T1000 (cell line): ENCODE measurements around the gene ACER3.
"Not testable (repeated sequence)": the region's sequence is repeated elsewhere in the genome, so short reads cannot be mapped to it uniquely, and the experiment has no call there.

Experiments used
- DNase-seq: peaks from one replicate; lab custom pipeline; 2025; ENCODE audit warnings: mixed read lengths; lab: John Stamatoyannopoulos, UW

The ACER3 gene

DNA sequence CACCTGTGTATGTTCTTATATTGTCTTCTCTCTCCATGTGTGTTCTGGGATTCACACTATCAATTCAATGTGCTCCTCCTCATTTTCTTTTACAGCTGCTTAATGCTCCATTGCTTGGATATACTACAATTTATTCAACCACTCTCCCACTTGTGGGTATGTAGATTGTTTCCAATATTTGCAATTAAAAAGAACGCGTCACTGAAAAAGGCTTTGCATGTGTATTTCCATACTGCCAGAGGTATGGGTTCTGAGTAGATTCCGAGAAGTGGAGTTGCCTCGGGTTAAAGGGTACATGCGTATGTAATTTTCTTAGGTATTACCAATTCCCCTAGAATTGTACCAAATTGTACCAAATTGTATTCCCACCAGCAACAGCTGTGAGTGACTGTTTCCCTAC, 199.1 kb downstream of the ACER3 start:
- DNase-seq = no peak

DNA sequence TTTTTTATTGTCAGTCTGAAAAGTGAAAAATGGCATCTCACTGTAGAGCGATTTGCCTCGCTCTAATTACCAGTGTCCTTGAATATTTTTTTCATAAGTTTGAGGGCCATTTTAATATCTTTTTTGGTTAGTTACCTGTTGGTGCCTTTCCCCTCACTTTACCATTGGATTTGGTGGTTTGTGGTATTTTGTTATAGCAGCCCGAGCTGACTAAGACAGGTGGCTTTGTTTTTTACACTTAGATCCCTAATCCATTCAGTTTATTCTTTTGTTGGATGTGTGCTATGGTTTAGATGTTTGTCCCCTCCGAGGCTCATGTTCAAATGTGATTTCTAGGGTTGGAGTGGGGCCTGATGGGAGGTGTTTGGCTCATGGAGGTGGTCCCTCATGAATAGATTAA, 199.5 kb downstream of the ACER3 start:
- no peak for DNase-seq

DNA sequence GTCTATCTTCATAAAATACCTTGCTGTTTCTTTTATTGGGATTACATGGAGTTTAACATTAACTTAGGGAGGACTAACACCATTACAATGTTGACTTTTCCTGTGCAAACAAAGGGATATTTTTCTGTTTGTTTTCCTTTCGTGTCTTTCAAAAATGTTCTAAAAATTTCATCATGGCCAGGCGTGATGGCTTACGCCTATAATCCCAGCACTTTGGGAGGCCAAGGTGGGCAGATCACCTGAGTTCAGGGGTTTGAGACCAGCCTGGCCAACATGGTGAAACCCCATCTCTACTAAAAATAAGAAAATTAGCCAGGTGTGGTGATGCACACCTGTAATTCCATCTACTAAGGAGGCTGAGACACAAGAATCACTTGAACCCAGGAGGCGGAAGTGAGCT, 200.5 kb downstream of the ACER3 start:
- DNase-seq = not testable (repeated sequence)

DNA sequence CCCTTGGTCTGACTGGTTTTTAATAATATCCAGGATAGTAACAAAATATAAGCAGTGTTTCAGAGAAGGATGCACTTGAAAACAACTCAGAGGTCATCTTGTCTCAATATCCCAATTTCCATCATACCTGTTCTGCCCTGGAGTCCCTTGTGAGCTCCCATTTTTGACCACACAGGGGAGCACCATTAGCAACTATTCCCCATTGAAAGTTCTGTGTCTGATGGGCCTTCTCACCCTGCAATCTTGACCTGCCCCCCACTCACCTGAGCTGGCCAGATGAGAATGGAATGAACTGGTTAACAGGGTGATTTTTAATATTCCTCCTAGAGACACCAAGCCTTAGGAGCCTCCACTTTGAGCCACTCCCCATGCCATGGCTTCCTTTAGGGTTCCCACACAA, 202.2 kb downstream of the ACER3 start:
- DNase-seq = no peak

DNA sequence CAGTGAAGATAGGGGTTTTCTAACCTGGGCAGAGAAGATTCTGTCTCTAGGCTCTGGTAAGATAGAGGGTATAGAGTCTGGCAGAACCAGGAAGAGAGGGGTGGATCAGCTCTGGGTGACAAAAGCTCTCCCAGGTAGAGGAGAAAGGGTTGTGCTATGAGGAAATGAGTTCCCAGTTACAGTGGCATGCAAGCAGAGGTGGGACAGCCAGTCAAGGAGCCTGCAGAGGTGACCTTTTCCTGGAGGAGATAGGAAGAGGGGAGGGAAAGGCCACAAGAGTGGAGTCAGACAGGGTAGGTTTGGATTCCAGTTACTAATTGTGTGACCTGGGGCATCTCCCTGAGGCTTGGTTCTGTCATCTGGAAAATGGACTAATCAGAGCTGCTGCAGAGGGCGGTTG, 202.7 kb downstream of the ACER3 start:
- no peak for DNase-seq

DNA sequence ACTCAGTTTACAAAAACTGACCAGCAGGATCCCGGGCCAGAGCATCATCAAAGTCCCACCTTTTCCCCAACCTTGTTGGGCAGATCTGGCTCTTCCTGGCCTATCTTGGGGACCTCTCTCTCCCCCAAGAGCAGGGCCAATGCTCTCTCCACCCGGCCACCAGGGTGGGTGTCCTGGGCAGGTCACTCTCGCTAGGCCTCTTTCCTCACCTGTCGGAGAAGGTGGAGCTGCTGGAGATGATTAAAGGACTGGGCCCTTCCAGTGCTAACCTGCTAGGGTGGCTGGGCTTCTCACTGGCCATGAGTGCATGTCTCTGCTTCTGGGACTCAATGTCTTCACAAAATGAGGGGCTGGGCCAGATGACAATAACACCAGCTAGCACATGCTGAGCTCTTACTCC, 203.1 kb downstream of the ACER3 start:
- DNase-seq = no peak

DNA sequence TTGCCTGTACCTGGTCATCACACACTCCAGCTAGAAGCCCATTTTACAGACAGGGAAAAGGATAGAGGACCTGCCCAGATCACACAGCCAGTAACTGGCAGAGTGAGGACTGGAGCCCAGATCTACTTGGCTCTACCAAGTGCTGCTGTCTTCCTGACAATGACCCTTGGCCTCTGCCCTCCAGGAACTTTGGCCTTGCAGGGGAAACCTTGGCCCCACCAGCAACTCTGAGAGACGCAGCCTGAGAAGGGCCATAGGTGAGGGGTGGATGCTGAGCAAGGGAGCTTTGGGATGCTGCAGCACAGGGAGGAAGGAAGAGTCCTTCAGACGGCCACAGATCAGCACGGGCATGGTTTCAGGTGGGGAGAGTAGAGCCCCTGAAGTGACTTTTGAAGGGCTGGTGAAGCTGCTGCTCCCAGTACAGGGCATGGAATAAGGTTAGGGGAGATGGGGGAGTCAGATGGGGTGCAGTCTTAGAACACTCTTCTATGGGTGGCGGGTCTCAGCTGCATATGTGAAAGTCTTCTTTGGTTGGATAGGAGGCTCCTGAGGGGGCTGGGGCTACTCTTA, 204.0 kb downstream of the ACER3 start:
- no peak for DNase-seq

DNA sequence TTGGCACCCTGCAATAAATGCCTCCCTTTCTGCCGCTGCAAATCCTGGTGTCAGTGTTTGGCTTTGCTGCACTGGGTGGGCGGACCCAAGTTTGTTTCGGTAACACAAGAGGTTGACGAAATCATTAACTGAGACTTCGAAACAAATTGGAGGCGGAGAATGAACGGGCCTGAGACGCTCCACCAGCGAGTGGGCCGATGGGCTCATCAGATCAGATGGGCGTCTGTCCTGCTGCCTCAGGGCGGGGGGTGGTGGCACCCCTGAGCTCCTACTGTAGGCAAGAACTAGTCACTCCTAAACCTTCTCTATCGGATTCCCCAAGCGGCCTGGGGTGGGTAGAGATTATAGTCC, 205.1 kb downstream of the ACER3 start:
- no peak for DNase-seq

DNA sequence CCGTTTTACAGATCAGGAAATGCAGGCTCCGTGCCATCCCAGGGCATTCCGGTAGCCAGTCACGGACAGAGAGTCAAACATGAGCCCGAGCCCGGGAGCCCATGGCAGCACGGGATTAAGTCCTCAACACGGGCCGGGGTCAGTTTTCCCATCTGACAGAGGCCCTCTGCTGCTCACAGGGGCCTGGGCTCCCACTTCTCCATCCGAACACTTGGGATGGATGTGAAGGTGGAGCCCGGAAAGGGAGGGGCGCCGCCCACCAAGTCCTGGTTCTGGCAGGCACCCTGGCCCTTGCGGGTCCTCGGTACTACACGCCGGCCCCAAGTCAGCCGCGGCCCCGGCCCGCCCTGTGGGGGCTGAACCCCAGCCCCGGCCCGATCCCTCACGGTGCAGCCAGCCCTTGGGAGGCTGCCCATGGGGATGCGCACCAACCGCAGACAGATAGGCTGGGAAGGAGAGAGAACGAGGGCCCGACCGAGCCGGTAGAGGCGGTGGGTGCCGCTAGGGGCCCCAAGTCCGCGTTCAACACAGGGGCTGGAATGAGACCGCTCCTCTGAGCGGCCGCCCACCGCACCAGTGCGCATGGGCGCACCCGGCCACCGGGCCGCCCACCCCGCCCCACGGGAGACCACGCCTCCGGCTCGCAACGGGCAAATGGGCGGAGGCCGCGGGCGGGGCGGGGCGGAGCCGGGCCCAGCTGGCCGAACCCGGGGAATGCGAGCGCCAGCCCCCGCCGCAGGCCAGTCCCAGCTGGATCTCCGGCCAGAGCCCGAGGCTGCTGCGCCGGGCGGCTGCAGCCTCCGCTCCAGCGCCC, 205.7 kb downstream of the ACER3 start, which contains the start of gene CAPN5:
Gene CAPN5 (plus strand): TSS at position 743 of the 814 bp plus-strand sequence. CDS start 17,916 bp downstream, outside the sequence.
- peak; percentile 92 for DNase-seq

DNA sequence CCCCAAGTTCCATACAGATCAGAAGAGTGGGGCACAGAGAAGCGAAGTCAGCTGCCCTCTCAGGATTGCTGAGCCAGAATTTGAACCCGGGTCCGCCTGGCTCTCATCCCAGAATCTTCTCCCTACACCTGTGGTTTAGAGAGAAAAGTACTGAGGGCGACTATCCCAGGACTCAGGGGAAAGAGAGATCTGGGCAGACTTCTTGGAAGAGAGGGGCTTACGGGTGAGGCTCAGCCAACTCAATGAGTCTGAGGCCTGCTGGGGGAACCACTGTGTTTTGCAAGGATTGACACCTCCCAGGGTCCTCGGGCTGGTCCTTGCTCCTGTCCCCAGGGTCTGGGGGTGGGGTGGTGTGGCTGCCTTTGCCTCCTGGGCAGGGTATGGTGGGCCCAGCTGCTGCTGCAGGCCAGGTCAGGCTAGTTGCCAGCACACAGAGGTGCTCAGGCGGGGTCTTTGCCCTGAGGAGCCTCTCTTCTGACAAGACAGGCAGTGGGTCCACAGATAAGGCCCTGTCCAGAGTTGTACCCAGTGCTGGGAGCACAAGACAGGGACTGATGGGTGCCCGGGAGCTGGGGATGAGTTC, 207.2 kb downstream of the ACER3 start:
- DNase-seq = no peak

DNA sequence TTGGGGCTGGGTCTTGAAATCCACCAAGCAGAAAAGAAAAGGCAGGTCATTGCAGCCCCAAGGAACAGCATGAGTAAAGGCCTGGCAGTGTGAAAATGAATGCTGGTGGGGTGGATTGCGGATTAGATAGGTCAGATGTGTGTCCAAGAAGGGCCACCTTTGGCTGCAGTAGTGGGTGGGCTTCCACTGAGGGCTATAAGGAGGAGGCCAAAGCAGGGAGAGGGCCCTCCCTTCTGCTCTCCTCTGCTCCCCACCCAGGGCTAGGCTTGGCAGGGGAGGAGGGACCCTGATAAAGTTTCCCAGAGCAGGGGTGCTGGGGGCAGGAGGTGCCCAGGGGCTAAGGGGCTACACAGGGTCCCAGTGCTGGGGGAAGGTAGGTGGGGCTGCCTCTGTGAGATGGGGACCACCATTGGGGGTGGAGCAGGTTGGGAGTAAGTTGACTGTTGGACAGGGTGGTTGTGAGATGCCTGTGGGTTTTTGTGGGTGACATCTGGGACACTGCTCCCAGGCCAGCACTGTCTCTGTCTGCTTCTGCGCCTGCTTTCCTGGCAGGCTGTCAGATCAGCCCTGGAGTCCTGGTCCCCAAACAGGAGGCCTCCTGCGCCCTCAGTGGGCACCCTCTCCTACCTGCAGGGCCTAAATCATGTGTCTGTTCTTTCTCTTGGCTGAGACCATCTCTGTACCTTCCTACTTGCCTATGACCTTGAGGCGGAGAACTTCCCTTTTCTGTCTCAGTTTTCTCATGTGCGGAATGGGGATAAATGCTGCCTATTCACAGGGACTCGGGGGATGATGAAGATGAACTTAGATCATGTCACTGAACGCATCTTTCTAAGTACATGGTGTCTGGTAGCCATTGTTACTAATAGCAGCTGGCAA, 208.0 kb downstream of the ACER3 start:
- DNase-seq = no peak

DNA sequence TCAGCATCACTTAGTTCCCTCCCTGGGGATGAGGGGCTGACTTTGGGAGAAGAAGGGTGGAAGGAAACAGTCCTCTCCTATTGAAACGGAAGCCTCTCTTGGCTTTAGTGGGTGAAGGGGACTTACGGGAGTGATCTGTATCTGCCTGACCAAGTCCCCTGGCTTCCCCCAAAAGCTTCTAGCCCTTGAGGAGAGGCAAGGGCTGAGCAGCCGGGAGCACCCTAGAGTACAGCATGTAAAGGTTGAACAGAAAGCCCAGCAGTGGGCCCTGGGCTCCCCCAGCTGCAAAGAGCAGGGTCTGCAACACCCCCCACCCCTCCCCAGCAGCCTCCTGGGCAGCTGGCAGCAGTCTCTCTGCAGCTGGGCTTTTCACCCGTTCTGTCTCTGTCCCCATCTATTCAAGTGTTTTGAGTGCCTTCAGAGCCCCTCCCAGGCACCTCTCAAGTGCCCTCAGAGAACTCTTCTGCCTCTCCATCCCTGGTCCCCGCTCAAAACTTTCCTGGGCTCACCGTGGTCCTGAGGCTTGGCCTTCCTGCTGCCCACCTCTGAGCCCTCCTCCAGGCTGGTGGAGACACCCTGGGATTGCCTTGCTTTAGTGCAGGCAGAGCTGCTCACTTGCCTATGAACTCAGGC, 208.7 kb downstream of the ACER3 start:
- no peak for DNase-seq

DNA sequence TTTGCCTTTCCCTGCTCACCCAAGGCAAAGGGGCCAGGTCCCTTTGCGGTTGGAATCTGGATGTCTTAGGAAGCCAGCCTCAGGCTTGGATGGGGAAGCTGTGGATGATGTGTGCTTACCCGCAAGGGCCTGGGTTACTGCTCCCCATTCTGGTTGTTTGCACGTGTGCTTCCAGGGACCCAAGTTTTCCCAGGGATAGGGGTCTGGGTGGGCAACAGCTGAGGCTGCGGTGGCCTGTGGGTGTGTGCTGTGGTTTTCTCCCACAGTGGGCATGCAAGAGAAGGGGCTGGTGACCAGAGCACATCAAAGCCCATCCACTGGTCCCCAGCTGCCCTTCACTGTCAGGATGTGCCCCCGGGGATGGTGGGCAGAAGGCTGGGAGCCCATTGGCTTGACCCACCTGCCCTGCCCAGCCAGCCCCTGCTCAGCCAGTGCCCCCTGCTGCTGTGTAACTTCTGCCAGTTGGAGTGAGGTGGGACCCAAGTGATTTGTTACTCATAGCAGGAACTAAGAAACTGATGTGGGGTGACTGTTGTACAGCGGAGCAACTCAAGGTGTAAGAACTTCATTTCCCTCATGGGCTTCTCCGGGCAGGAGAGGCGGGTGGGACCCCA, 209.4 kb downstream of the ACER3 start:
- no peak for DNase-seq

DNA sequence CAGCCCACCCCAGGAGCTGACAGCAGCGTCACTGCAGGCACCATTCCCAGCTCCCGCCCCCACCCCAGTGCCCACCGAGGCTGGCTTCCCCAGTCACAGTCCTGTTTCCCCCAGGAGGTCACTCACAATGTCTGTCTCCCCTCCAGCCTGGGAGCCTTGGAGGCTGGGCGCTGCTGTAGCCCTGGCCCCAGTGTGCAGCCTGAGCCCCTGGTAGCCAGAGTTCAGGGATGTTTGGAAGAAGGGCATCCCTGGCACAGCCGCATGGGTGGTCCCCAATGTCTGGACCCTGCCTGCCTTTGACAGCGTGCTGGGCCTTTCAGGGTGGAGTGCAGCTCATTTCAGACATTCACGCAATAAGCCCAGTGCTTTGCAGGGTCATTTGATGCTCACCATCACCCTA, 210.4 kb downstream of the ACER3 start:
- DNase-seq = no peak

DNA sequence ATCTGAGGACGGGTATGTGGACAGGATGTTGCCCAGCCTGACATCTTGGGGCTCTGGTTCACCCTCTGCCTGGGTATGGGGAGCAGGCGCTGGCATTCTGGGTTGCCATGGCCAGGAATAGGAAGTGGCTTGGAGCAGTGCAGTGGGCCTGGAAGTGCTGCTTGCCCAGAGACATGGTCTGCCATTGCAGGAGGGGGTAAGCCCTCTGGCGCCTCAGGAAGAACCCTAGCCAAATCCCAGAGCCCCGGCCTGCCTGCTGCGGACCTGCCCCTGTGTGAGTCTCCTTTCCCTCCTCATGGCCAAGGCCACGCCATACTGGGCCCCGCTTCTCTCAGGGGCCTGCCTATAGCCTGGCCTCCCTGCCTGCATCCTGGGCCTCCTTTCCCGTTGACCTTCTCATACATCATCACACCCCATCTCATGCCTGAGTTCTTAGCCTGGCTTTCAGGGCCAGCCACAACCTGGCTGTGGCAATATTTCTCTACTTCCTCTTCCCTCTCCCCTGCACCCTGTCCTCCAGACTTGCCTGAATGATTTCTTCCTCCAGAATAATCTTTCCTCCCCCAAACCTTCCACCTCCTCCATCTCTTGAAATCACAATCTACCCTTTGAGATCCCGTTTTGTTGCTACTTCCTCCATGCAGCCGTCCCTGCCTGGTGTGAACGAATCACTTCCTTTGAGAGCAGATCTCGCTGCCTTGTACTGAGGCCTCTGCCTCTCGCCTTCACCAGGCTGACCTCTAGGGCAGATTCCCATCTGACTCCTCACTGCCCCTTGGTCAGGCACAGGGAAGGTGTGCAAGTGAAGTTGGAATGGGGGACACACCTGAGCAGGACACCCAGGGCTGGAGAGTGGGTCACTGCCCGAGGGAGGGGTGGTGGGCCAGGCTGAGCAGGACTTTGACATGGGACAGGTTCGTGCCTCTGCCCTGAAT, 211.2 kb downstream of the ACER3 start:
- DNase-seq = no peak

DNA sequence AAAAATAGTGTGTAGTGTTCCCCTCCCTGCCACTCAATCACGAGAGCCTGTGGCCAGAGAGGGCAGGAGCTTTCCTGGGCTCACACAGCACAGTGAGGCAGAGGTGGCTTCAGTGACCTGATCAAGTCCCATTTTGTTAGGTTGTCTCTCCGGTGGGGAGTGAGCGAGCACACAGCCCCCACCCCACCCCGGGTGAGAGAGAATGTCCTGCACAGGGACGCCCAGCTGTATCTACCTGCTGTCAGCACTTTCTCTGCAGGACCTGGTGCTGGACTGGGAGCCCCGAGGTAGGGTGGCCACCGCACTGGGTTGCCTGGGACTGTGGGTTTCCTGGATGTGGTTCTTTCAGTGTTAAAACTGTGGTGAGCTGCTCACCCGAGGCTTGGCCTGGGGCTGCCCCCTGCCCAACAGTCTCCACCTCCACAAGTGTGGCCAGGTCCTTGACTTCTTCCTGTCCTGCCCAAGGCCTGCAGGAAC, 212.2 kb downstream of the ACER3 start:
- no peak for DNase-seq

DNA sequence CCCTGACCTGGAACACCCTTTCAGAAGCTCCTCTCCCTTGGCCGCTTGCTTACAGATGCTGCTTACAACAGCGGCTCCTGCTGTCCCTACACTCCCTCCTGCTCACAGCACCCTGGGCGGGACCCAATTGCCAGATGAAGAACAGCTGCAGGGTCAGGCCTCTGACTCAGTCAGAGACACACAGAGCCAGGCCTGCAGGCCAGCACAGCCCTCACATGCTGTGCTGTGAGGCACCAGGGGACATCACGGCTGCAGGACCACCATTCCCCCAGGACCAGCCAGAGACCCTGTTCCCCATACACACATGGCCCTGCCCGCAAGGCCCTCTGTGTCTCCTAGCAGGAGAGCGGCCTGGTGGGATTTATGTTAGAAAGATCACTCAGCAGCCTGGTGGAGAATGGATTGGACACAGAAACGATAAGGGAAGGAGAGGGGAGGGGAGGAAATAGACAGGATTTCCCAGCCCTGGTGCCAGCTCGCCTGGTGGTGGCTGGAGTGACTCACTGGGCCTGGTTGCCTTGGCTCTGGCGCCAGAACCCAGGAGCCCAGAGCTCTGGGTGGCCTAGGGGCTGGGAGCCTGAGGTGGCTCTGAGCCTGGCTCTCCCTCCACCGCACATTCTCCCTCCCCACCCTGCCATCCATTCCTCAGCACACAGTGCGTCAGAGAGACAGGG, 212.7 kb downstream of the ACER3 start:
- DNase-seq = peak; percentile 75

DNA sequence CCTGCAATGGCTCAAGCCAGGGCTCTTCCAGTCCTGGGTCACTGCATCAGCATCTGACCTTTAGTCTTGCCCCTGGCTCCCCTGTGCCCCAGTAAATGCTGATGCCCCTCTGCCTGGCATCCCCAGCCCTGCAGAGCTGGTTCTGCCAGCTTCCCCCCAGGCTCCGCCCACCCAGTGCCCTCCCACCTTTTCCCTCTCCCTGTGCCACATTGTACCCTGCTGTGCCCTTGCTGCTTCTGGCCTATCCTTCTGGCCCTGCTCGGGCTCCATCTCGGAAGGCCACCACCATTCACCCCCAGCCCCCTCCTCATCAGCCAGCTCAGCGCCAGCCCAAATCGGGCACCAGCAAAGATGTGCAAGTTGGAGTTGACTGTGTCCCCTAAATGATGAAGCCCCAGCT, 213.5 kb downstream of the ACER3 start:
- no peak for DNase-seq

DNA sequence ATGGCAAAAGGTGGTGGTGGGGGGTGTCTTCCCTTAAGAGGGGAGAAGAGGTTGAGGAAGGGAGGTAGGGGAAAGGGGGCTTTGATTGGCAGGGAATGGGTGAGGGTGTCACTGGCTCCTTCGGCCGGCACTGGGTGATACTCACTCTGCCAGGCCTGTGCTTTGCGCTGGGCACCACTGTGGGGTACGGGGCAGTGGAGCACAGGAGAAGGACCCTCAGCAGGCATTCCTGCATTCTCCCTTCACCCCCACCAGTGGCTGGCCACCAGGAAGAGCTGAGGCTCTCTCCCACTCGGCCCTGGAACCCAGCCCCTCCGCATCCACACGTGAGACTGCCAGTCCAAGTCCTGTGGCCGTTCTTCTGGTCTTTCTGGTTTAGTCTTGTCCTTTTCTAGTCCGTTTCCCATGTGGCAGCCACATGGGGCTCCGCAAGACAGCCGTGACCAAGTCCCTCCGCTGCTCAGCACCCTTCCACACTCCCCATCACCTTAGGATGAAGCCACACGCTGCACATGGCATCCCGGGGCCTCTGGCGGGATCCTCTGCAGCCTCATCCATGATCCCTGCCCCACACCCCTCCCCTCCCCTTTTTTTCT, 214.0 kb downstream of the ACER3 start:
- DNase-seq = no peak
